ENCODE measurements around the gene WWC2.

GRCh38 chr4:183205193-183205592 lies 106.1 kb downstream of the WWC2 start:
- TF ChIP-seq EZH2 (IDR thresholded peaks at IDR 0.05; ENCODE audit: borderline replicate concordance) (no peak), CTCF (IDR thresholded peaks at IDR 0.05; ENCODE audit: poor library complexity) (no peak)
